HG02938 (cell line): ENCODE data around the gene OR14A2.
"Not testable (repeated sequence)": the region's sequence is repeated elsewhere in the genome, so short reads cannot be mapped to it uniquely, and the experiment has no call there.

ENCODE experiments used
- ATAC-seq: cut with Tn5 transposase; IDR thresholded peaks from one replicate; pipeline ENCODE4 v1.9.1; 2021; ENCODE audit warnings: mild to moderate bottlenecking, moderate library complexity; ENCODE audit not compliant: unreplicated experiment

The OR14A2 gene

DNA sequence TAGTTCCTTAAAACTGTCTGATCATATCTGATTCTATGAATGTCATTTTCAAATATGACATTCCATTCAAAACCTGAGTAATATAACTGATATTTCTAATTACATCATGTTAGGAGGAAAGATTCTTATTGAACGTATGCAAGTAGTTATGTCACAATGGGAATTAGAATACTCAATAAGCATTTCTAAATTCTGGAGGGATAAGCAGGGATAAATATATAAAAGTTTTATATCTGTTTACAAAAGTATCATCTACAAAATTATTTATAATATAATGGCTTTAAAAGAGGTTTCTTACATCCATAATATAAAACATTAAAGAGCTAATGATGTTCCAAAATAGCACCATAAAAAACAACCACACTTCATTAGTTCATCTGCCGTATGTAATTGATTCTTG, at the start of gene OR14A2:
Gene OR14A2 (minus strand): TSS at position 101 of the 400 bp plus-strand sequence.
- no peak for ATAC-seq

DNA sequence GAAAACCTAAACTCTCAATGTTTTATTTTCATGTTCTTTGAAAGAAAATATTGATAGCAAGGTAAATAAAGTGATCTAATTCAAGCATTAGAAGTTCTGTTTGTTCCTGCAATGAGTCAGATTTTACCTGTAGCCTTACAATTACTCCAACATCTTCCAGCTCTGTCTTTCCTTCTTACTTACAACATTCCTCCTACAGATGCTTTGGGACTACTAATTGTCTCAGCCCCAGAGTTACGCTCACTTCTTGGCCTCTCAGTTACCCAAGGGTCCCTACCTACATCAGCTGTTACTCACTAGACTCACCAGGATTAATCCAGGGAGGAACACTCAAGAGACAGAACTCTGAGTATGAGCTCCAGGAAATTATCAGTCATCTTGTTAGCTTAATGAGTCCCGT, 49.6 kb upstream of the OR14A2 start:
- ATAC-seq, result no peak

DNA sequence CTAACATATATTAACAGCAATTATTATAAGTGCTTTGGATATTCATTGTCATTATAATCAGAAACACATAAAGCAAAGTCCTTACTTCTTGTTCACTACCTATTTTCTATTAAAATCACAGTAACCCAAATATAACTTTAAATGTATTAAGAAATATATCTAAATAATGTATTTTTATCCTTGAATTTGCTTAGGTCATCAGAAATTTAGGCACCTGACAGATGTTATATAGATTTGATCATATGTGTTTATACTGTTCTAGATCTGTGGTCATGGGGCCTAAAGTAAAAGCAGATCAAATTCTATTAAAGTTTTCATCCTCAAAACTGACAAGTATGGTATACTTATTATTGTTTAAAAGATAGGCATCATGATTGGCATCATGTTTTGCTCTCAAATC, 21.7 kb upstream of the OR14A2 start:
- ATAC-seq, result no peak

DNA sequence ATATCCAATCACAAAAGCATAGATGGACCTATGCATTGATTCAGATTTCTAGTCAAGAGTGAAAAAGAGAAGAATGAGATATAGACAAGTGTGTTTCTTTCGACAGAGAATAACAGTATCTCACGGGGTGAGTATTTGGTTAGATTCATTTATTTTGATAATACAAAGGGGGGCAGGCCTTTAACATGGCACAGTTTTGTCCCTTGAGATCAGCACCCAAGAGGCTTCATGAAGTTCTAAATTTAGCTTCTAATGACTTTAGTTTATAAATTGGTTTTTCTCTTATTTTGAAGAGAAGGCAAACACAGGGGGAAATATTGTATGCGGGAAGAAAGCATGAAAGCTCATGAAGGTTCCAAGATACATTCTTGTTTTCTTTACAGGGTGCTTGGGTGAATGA, 12.5 kb upstream of the OR14A2 start, which contains the start of gene OR1C1:
Gene OR1C1 (minus strand): TSS at position 101 of the 400 bp plus-strand sequence. CDS start 2,150 bp downstream, outside the sequence.
- no peak for ATAC-seq

DNA sequence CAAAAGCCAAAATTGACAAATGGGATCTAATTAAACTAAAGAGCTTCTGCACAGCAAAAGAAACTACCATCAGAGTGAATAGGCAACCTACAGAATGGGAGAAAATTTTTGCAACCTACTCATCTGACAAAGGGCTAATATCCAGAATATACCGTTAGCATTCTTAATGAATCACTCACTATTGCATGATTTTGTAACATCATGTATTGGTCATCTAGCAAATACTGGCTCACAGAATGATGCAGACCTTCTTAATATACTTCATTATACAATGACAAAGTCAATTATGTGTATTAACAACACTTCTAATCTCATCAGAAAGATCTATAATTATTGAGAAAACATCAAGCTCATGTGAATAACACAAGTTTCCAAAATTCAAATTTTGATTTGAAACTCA, 6.4 kb upstream of the OR14A2 start:
- not testable (repeated sequence) for ATAC-seq

DNA sequence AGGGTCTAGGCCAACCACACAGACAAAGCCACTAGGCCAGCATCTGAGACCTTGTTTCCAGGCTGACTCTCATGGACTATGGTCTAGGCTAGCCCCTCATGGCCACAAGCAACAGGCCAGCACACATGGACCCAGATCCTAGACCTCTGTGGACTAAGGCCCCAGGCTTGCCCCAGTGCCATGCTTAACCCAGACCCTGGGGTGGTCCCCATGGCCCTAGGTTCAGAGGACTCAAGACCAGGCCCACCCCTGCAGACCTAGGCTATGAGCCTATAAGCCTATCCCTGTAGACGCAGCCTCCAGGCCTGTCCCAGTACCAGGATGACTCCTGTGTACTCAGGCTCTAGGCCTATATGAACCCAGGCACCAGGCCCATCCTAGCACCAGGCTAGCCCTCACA, 1.9 kb upstream of the OR14A2 start:
- ATAC-seq, result no peak

GRCh38 chr1:247747616-247748015, 325 bp downstream of the OR14A2 start:
- ATAC-seq, result no peak

- ATAC-seq, result no peak
Measured at GRCh38 chr1:247746391-247746935, 1.5 kb downstream of the OR14A2 start.

DNA sequence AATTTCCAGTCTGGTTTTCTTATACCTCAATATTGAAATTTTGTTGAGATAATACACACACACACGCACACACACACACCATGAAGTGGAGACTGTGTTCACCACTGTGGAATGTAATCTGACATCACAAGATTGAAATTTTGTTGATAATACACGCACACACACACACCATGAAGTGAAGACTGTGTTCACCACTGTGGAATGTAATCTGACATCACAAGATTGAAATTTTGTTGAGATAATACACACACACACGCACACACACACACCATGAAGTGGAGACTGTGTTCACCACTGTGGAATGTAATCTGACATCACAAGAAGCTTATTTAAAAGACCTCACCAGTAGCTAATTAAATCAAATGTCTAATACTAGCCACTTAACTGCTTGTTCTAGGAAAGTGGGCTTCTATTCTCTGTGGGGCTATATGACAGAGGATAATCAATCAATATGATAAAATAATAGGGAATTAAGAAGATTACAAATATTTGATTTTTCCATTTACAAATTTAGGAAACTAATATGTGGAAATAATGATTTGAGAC, 5.7 kb downstream of the OR14A2 start:
- not testable (repeated sequence) for ATAC-seq

DNA sequence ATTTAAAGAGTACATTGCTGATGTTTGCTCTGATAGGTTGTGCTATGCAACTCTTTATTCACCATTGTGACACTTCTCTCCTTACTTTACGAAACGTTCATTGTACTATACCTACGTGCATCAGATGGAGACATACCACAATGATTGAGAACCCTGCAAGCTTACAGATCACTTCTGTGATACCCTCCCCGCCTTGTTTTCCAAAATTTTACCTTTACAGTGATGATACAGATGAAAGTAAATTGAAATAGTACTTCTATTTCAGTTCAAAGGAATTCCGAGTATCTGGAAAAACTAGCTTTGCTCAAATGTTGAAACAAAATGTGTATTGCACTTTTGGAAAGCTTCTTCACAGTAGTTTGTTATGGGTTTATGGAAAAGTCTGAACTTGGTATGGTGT, 6.2 kb downstream of the OR14A2 start:
- ATAC-seq, result no peak

GRCh38 chr1:247740721-247741120, 7.2 kb downstream of the OR14A2 start:
- no peak for ATAC-seq

DNA sequence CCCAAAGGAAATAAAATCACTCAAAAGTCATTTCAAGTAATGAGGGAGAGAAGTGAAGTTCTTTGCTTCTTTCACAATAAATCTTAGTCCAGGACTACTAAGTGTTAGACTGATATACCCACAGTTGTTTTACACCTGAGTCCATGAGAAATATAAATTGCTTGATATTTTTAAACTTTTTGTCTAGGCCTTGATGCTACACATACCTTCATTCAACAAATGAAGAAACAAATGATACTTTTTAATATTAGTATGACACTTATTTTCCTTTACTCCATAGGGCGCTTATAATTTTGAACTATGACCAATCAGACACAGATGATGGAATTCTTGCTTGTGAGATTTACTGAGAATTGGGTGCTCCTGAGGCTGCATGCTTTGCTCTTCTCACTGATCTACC, 9.6 kb downstream of the OR14A2 start, which contains the start of gene OR14K1:
Gene OR14K1 (plus strand): TSS at position 301 of the 400 bp plus-strand sequence. CDS start 0 bp downstream, at position 301.
- ATAC-seq, result no peak

DNA sequence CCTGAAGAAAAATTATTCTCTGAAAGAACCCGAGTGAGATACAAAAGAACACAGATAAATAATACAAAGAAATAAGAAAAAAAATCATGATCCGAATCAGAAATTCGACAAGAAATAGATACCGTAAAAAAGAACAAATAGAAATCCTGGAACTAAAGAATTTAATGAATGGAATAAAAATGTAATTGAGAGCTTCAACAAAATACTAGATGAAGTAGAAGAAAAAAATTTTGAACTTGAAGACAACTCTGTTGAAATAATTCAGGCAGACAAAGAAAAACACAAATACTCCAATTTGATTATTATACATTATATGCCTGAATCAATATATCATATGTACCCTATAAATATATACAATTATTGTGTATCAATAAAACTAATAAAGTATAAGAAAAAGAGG, 26.7 kb downstream of the OR14A2 start:
- ATAC-seq, result no peak

DNA sequence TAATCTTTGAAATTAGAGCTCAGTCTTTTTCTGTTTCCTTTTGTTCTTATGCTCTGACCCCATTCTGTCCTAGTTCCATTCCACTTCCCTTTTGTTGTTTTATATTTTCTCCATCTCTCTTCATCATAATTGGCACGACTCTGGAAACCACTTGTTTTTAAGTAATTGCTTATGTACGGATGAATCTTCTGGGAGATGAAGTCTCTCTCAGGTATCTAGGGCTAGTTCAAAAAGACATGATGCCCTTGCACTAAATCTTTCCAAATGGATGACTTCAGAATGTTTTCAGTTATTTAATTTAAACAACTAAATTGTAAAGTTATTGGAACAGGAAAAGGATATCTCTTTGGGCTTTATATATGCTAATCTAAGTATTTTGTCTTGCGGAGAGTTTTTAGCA, 31.4 kb downstream of the OR14A2 start, which contains the start of gene OR6F1:
Gene OR6F1 (minus strand): TSS at position 101 of the 400 bp plus-strand sequence. CDS start 3,891 bp downstream, outside the sequence.
- ATAC-seq, result no peak

DNA sequence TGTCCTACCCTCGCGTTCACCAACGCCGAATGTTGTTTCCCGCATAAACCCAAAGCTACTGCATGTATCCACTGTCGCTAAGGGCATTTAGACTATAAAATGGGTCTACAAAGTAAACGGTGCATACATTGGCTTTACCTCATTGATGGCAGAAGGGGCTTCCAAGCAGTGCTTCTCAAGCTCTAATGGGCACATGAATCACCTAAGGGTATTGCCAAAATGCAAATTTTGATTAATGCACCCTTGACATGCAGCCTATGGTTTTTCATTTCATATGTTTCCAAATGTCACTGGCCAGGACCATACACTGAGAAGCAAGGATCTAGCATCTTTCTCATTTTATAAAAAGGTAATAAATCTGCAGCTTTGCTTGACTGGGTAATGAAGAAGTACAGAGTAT, 34.2 kb downstream of the OR14A2 start:
- ATAC-seq, result no peak

DNA sequence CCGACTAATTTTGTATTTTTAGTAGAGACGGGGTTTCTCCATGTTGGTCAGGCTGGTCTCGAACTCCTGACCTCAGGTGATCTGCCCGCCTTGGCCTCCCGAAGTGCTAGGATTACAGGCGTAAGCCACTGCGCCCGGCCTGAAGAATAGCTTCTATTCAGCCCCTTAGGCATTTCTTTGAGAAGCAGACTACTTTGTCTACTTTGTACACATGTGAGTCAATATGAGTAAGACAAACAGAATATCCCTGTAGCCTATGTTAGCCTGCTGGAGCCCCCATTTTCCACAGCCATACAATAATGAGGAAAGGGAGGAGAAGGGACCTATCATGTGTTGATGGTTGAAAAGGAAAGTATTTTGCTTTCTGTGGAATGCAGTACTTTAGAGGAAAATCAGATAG, 37.3 kb downstream of the OR14A2 start:
- not testable (repeated sequence) for ATAC-seq

DNA sequence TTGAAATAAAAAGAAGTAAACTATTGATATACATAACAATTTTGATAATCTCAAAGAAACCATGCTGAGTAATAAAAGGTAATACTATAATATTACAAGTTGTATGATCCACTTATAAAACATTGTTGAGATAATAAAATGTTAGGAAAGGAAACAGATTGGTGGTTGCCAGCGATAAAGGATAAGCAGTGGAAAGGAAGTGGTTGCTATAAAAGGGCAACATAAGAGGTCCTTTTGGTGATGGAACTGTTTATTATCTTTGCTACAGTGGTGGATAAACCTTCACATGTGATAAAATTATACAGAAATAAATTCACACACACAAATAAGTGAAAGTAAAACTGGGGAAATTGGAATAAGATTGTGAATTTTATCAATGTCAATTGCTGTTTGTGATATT, 46.6 kb downstream of the OR14A2 start:
- no peak for ATAC-seq

GRCh38 chr1:247681288-247681897, 66.5 kb downstream of the OR14A2 start:
- peak; percentile 92 for ATAC-seq

DNA sequence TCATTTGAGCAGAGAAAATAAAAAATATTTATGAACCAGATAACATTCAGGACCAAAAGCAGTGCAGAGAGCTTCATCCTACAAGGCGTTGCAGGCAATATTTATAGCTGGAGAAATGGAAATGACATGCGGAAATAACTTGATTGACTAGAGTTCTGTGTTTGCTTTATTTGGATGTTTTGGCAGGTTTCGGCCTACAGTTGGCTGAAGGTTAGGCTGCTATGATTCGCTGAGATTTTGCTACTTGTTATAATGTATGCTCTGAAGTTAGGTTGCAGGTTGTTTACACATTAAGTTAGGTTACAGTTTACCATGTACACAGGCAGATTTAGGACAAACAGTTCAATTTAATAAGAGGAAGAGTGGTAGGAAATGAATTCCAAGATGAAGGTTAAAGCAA, 67.8 kb downstream of the OR14A2 start:
- ATAC-seq, result no peak

DNA sequence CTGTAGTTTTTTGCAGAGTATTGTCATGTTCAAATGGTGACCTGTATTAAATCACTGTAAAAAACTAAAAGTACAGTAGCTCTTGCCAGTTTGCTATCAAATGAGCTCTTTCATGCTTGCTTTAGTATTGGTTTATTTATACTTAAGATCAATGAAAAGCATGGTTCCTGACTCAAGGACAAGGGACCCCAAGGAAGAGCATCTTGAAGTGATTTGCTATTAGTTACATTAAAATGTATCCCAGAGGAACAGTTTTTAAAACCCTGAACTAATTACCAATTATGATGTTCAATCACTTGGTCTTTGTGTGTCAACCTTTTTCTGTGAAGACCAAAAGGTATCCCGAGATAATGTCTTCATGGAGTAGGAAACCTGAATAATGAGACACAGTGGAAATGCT, 68.3 kb downstream of the OR14A2 start, which contains the start of gene OR13G1:
Gene OR13G1 (minus strand): TSS at position 101 of the 400 bp plus-strand sequence. CDS start 6,698 bp downstream, outside the sequence.
- no peak for ATAC-seq
